Measurements from ENCODE around the gene ATRNL1.

GRCh38 chr10:115829521-115830205 is 736.5 kb downstream of the ATRNL1 start:
- TF ChIP-seq CTCF (IDR thresholded peaks at IDR 0.05) (peak in 3 of 6 experiments; percentile 17 to 43 (median 20)), POLR2A (IDR thresholded peaks at IDR 0.05) (no peak)
